GM19238 (cell line): ENCODE data around the gene ABCA7.
"Not testable (repeated sequence)": the region's sequence is repeated elsewhere in the genome, so short reads cannot be mapped to it uniquely, and the experiment has no call there.

Experiments
- DNase-seq: peaks from one replicate; pipeline ENCODE4 v3.0.0; 2011; ENCODE audit warnings: low spot score; ENCODE audit not compliant: insufficient read length

ABCA7 gene

DNA sequence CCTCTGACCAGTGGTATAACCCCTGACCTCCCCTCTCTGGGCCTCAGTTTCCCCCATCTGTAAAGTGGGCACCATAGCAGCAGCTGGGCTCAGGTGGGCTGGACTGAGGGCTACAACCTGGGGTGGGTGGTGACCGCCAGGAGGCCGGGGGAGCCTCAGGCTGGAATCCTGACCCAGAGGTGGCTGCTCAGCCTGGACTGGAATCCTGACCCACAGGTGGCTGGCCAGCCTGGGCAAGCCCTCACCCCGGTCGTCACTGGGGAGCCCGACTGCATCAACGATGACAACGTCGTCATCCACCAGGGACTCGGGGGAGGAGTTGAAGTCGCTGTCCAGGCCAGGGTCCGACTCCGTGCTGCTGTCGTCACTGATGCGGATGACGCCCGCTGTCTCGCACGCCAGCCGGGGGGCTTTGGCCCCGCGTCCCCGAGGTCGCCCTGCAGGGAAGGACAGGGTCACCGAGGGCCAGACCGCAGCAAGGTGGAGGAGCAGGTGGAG is 74.1 kb downstream of the ABCA7 start:
- no peak for DNase-seq

DNA sequence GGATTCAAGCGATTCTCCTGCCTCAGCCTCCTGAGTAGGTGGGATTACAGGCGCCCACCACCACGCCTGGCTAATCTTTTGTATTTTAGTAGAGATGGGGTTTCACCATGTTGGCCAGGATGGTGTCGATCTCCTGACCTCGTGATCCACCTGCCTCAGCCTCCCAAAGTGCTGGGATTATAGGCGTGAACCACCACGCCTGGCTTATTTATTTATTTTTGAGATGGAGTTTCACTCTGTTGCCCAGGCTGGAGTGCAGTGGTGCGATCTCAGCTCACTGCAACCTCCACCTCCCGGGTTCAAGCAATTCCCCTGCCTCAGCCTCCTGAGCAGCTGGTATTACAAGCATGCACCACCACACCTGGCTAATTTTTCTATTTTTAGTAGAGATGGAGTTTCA is 74.8 kb downstream of the ABCA7 start:
- not testable (repeated sequence) for DNase-seq
